Osteocyte (in vitro differentiated cells): ENCODE data around the gene LRRC57. TPM values are rescaled to one million over a fixed set of nuclear protein-coding genes. Genes with fewer than 3 reads are reported as not detected.

Experiments used
- DNase-seq: peaks from one replicate; pipeline ENCODE4 v3.0.0; 2021; ENCODE audit warnings: mixed read lengths; ENCODE audit not compliant: unreplicated experiment; ENCODE audit errors: extremely low spot score
- H3K27ac Mint-ChIP-seq: one replicate; pipeline ENCODE4 v1.8.0; 2021; ENCODE audit warnings: mild to moderate bottlenecking, mixed read lengths; ENCODE audit not compliant: unreplicated experiment
- H3K27me3 Mint-ChIP-seq: one replicate; pipeline ENCODE4 v1.8.0; 2021; ENCODE audit warnings: mixed read lengths; ENCODE audit not compliant: unreplicated experiment
- H3K36me3 Mint-ChIP-seq: one replicate; pipeline ENCODE4 v1.8.0; 2021; ENCODE audit warnings: mixed read lengths; ENCODE audit not compliant: unreplicated experiment
- H3K4me1 Mint-ChIP-seq: one replicate; pipeline ENCODE4 v1.8.0; 2021; ENCODE audit warnings: mixed read lengths; ENCODE audit not compliant: unreplicated experiment
- H3K4me3 Mint-ChIP-seq: one replicate; pipeline ENCODE4 v1.8.0; 2021; ENCODE audit warnings: mild to moderate bottlenecking, moderate library complexity, mixed read lengths; ENCODE audit not compliant: unreplicated experiment
- H3K9me3 Mint-ChIP-seq: one replicate; pipeline ENCODE4 v1.8.0; 2021; ENCODE audit warnings: mixed read lengths; ENCODE audit not compliant: unreplicated experiment
- total RNA-seq: library from RNA; stranded (reverse); gene quantifications from 2 replicates; pipeline ENCODE4 v1.2.1, GENCODE V29; 2021
- TF ChIP-seq, protein P1 (sequence below): fragments of 200-600 bp; sonication (generic); IDR thresholded peaks from 2 replicates; pipeline ENCODE4 v1.5.0; 2021; ENCODE audit warnings: antibody characterized with exemption, mild to moderate bottlenecking, moderate library complexity

The LRRC57 gene
- total RNA-seq, 1 donor from 2014 or later: 38.9 TPM

DNA sequence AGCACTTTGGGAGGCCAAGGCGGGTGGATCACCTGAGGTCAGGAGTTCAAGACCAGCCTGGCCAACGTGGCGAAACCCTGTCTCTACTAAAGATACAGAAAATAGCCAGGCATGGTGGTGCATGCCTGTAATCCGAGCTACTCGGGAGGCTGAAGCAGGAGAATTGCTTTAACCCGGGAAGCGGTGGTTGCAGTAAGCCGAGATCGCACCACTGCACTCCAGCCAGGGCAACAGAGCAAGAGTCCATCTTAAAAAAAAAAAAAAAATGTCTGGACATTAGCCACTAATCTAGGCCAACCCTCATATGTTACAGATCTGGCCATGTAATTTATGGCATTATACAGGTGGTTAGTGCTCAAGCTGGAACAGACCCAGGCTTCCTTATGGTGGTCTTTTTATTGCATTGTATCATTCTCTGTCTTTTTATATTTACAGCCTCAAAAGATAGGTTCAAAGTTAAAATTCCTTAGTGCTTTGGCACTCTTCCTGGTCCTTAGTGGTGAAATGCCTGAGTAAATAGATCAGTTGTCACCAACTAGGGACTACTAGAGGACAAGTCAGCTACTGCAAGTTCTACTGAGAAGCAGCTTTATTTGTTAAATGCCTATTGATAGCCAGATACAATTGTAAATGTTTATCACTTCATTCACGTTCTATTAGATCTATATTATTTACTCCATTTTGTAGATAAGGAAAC is 42.8 kb upstream of the LRRC57 start:
- TF ChIP-seq, protein P1, sequence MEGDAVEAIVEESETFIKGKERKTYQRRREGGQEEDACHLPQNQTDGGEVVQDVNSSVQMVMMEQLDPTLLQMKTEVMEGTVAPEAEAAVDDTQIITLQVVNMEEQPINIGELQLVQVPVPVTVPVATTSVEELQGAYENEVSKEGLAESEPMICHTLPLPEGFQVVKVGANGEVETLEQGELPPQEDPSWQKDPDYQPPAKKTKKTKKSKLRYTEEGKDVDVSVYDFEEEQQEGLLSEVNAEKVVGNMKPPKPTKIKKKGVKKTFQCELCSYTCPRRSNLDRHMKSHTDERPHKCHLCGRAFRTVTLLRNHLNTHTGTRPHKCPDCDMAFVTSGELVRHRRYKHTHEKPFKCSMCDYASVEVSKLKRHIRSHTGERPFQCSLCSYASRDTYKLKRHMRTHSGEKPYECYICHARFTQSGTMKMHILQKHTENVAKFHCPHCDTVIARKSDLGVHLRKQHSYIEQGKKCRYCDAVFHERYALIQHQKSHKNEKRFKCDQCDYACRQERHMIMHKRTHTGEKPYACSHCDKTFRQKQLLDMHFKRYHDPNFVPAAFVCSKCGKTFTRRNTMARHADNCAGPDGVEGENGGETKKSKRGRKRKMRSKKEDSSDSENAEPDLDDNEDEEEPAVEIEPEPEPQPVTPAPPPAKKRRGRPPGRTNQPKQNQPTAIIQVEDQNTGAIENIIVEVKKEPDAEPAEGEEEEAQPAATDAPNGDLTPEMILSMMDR: peak; percentile 36
- peaks cover 23% of the 10 kb centered on the region for H3K36me3 Mint-ChIP-seq
- DNase-seq: no peak
- no peaks in the 10 kb centered on the region for H3K27me3 Mint-ChIP-seq
- no peaks in the 10 kb centered on the region for H3K9me3 Mint-ChIP-seq
- H3K4me1 Mint-ChIP-seq: peaks cover 2% of the 10 kb centered on the region
- H3K4me3 Mint-ChIP-seq: no peak overlapping the region
- H3K27ac Mint-ChIP-seq: no peak overlapping the region

DNA sequence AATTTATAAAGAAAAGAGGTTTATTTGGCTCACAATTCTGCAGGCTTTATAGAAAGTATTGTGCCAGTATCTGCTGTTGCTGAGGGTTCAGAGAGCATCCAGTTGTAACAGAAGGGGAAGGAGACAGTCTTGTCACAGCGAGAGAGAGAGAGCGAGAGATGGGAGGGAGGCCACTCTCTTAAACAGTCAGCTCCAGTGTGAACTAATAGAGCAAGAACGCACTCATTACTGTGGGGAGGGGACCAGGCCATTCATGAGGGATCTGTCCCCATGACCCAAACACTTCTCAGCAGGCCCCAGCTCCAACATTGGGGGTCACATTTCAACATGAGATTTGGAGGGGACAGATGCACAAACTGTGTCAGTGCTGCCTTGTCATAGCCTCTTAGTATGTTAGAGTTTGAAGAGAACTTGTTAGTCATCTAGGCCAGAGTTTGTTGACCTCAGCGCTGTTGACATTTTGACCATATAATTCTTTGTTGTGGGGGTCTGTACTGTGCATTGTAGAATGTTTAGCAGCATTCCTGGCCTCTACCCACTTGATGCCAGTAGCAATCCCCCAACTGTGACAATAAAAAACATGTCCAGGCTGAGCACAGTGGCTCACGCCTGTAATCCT is 42.1 kb upstream of the LRRC57 start:
- Mint-ChIP-seq H3K4me1 (peaks cover 2% of the 10 kb centered on the region), H3K27me3 (no peaks in the 10 kb centered on the region), H3K36me3 (peaks cover 23% of the 10 kb centered on the region), H3K27ac (no peak overlapping the region), H3K4me3 (no peak overlapping the region), H3K9me3 (no peaks in the 10 kb centered on the region)
- no peak for DNase-seq
- TF ChIP-seq, protein P1: no peak

DNA sequence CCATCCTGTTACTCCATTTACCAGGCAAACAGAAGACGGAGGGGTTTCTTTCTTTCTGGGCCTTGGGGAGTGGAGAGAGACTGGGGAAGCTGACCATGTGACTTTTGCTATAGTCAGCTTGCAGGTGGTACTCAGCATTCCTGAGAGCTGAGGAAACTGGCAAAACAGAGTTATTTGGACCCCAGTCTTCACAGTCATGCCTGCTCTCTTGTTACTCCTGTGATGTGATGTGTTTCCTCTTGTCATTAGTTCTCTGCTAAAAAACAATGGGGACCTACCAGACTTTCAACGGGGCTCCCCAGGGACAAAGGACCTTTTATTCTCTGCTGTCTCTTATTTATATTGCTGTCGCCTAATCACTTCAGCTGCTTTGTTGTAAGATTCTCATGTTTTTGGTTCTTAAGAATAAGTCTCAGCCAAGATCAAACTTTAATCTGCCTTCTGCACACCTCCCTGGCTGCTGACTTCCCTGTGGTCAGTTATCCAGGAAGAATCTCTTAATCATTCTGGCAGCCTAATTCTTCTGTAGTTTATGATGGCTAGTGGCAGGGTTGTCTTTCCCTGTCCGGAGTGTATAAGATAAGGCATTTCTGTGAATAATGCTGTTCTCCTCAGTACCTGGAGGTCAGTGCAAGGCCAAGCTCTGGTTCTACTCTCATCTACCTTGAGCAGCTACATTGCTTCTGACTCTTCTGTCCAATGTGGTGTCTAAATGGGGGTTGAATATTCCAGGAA is 35.6 kb upstream of the LRRC57 start:
- H3K4me1 Mint-ChIP-seq: peaks cover 30% of the 10 kb centered on the region
- no peak overlapping the region for H3K4me3 Mint-ChIP-seq

DNA sequence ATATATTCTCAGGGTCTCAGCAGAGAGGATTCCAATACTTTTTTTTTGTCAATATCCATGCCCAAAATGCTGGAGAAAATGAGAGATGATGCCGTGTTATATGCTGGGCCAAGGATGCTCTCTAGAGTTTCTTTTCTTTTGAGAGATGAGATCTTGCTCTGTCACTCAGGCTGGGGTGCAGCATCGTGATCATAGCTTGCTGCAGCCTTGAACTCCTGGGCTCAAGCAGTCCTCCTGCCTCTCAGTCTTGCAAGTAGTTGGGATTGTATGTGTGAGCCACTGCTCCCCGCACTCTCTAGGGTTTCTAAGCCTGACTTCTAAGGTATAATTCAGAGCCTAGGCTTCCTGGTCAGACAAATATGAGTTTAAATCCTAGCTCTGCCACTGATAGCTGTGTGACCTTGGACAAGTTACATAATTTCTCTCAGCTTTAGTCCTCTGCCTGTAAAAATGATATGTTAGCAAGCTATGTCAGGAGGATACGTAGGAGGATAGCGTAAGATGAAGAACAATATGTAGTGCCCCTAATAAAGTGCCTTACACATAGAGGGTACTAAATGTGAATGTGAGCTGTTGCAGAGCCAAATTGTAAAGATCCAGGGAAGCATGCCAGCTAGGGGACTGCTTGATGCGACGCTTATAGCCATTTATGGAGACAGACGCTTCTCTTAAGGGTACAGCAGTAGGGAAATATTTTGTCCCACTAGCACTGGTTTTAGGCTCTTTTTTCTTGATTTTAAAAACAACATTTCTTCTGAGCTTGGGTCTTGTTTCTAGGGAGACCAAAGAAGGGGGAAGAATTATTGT is 34.2 kb upstream of the LRRC57 start:
- no peaks in the 10 kb centered on the region for H3K27me3 Mint-ChIP-seq
- H3K9me3 Mint-ChIP-seq: no peaks in the 10 kb centered on the region

More for the DNA sequence above, 35.6 kb upstream of the LRRC57 start:
- DNase-seq: no peak
- peaks cover 4% of the 10 kb centered on the region for H3K36me3 Mint-ChIP-seq
- no peaks in the 10 kb centered on the region for H3K27me3 Mint-ChIP-seq
- TF ChIP-seq, protein P1: no peak
- H3K9me3 Mint-ChIP-seq: no peaks in the 10 kb centered on the region
- peak overlapping the region; percentile 66 for H3K27ac Mint-ChIP-seq

More for the DNA sequence above, 34.2 kb upstream of the LRRC57 start:
- Mint-ChIP-seq H3K36me3 (no peaks in the 10 kb centered on the region), H3K4me3 (no peak overlapping the region), H3K4me1 (peaks cover 32% of the 10 kb centered on the region), H3K27ac (peak overlapping the region; percentile 82)
- TF ChIP-seq, protein P1: no peak
- DNase-seq: no peak
